ENCODE data around the gene EPHB1.

GRCh38 chr3:134794323-134794722 is 737 bp upstream of the EPHB1 start:
- no peak for TF ChIP-seq EZH2 (IDR thresholded peaks at IDR 0.05; ENCODE audit: insufficient read depth, poor library complexity, severe bottlenecking)
- TF ChIP-seq EZH2phosphoT487 (IDR thresholded peaks at IDR 0.05; ENCODE audit: insufficient read depth, low read depth) = no peak
